Mucosa of rectum (tissue), 2 donors: ENCODE results near the gene CCL8.
"Not testable (repeated sequence)": the region's sequence is repeated elsewhere in the genome, so short reads cannot be mapped to it uniquely, and the experiment has no call there.

Experiments used
- H3K27ac ChIP-seq, 2 donors: one replicate each; pipeline ENCODE4 v1.7.0; 2013; ENCODE audit warnings: inconsistent platforms in 2 of 2, low read depth in 2 of 2, low read length in 2 of 2
- H3K27me3 ChIP-seq, 2 donors: one replicate each; pipeline ENCODE4 v1.7.0; 2013; ENCODE audit warnings: low read length in 2 of 2; ENCODE audit not compliant: control insufficient read depth in 2 of 2, insufficient read depth in 2 of 2
- H3K36me3 ChIP-seq, 2 donors: one replicate each; pipeline ENCODE4 v1.7.0; 2013; ENCODE audit warnings: low read length in 2 of 2; ENCODE audit not compliant: control insufficient read depth in 2 of 2, insufficient read depth in 2 of 2
- H3K4me1 ChIP-seq, 2 donors: one replicate each; pipeline ENCODE4 v1.7.0; 2013; ENCODE audit warnings: low read length in 2 of 2, mild to moderate bottlenecking in 1 of 2; ENCODE audit not compliant: control insufficient read depth in 2 of 2, insufficient read depth in 2 of 2
- H3K4me3 ChIP-seq, 2 donors: one replicate each; pipeline ENCODE4 v1.7.0; 2013; ENCODE audit warnings: low read length in 2 of 2
- H3K9ac ChIP-seq, 2 donors: one replicate each; pipeline ENCODE4 v1.7.0; 2013; ENCODE audit warnings: low read length in 2 of 2, low read depth in 1 of 2, mild to moderate bottlenecking in 1 of 2
- H3K9me3 ChIP-seq, 2 donors: one replicate each; pipeline ENCODE4 v1.7.0; 2013; ENCODE audit warnings: low read length in 2 of 2; ENCODE audit not compliant: control insufficient read depth in 2 of 2
- donor health status: healthy.
- donor health status: Normal muscosa, but diverticular disease.

Gene CCL8

GRCh38 chr17:34311291-34311690 lies 7.9 kb upstream of the CCL8 start:
- Histone ChIP-seq H3K27ac (no peak overlapping the region), H3K4me3 (no peak overlapping the region), H3K9me3 (no peaks in the 10 kb centered on the region), H3K36me3 (no peaks in the 10 kb centered on the region), H3K9ac (no peak overlapping the region), H3K27me3 (no peaks in the 10 kb centered on the region), H3K4me1 (no peaks in the 10 kb centered on the region)

- H3K9me3 ChIP-seq, result no peaks in the 10 kb centered on the region
- H3K27me3 ChIP-seq, result no peaks in the 10 kb centered on the region
- no peaks in the 10 kb centered on the region for H3K36me3 ChIP-seq
- no peak overlapping the region for H3K4me3 ChIP-seq
- no peak overlapping the region for H3K9ac ChIP-seq
- H3K4me1 ChIP-seq, result no peaks in the 10 kb centered on the region
- H3K27ac ChIP-seq, result peak overlapping the region in 1 of 2 donors; percentile 35
These were observed 7.2 kb upstream of the CCL8 start for GRCh38 chr17:34312080-34312479.

- Histone ChIP-seq H3K4me3 (no peak overlapping the region), H3K36me3 (no peaks in the 10 kb centered on the region), H3K9ac (no peak overlapping the region), H3K4me1 (no peaks in the 10 kb centered on the region), H3K9me3 (no peaks in the 10 kb centered on the region), H3K27me3 (no peaks in the 10 kb centered on the region), H3K27ac (peak overlapping the region; percentile 35 to 42)
These were observed 6.1 kb upstream of the CCL8 start for GRCh38 chr17:34313164-34313563.

- Histone ChIP-seq H3K4me1 (no peaks in the 10 kb centered on the region), H3K36me3 (no peaks in the 10 kb centered on the region), H3K4me3 (no peak overlapping the region), H3K27ac (peak overlapping the region; percentile 2 to 13), H3K9me3 (no peaks in the 10 kb centered on the region), H3K27me3 (no peaks in the 10 kb centered on the region), H3K9ac (no peak overlapping the region)
These were observed 5.0 kb upstream of the CCL8 start for GRCh38 chr17:34314279-34314678.

GRCh38 chr17:34318474-34318873 lies 761 bp upstream of the CCL8 start:
- Histone ChIP-seq H3K4me1 (no peaks in the 10 kb centered on the region), H3K4me3 (no peak overlapping the region)

GRCh38 chr17:34321964-34322363 lies 2.7 kb downstream of the CCL8 start:
- Histone ChIP-seq H3K9ac (no peak overlapping the region), H3K4me3 (no peak overlapping the region), H3K27ac (peak overlapping the region; percentile 32 to 47), H3K27me3 (no peaks in the 10 kb centered on the region), H3K4me1 (no peaks in the 10 kb centered on the region), H3K36me3 (no peaks in the 10 kb centered on the region), H3K9me3 (no peaks in the 10 kb centered on the region)

More at GRCh38 chr17:34318474-34318873, 761 bp upstream of the CCL8 start:
- H3K27ac ChIP-seq, result peak overlapping the region in 1 of 2 donors; percentile 25
- no peaks in the 10 kb centered on the region for H3K9me3 ChIP-seq
- H3K9ac ChIP-seq, result no peak overlapping the region
- H3K27me3 ChIP-seq, result no peaks in the 10 kb centered on the region
- H3K36me3 ChIP-seq, result no peaks in the 10 kb centered on the region

- H3K9ac ChIP-seq, H3K36me3 ChIP-seq, H3K4me3 ChIP-seq, H3K27ac ChIP-seq, H3K4me1 ChIP-seq, H3K27me3 ChIP-seq, H3K9me3 ChIP-seq: not testable (repeated sequence)
These were observed 8.3 kb downstream of the CCL8 start for GRCh38 chr17:34327580-34327979.

GRCh38 chr17:34337701-34338100 lies 18.5 kb downstream of the CCL8 start:
- no peak overlapping the region for H3K27ac ChIP-seq
- H3K9ac ChIP-seq, result no peak overlapping the region
- H3K4me3 ChIP-seq, result no peak overlapping the region
- H3K36me3 ChIP-seq, result no peaks in the 10 kb centered on the region
- no peaks in the 10 kb centered on the region for H3K27me3 ChIP-seq
- no peaks in the 10 kb centered on the region for H3K4me1 ChIP-seq
- H3K9me3 ChIP-seq, result no peaks in the 10 kb centered on the region

GRCh38 chr17:34339138-34339770 lies 20.0 kb downstream of the CCL8 start:
- Histone ChIP-seq H3K36me3 (no peaks in the 10 kb centered on the region), H3K9me3 (no peaks in the 10 kb centered on the region), H3K9ac (no peak overlapping the region), H3K4me1 (no peaks in the 10 kb centered on the region), H3K4me3 (no peak overlapping the region), H3K27me3 (no peaks in the 10 kb centered on the region), H3K27ac (no peak overlapping the region)

- H3K9me3 ChIP-seq, result no peaks in the 10 kb centered on the region
- no peaks in the 10 kb centered on the region for H3K27me3 ChIP-seq
- H3K4me1 ChIP-seq, result no peaks in the 10 kb centered on the region
- H3K4me3 ChIP-seq, result no peak overlapping the region
- H3K9ac ChIP-seq, result no peak overlapping the region
- no peaks in the 10 kb centered on the region for H3K36me3 ChIP-seq
- H3K27ac ChIP-seq, result no peak overlapping the region
These were observed 22.7 kb downstream of the CCL8 start for GRCh38 chr17:34341916-34342315.

- H3K9ac ChIP-seq, result no peak overlapping the region
- H3K4me3 ChIP-seq, result no peak overlapping the region
- H3K27me3 ChIP-seq, result no peaks in the 10 kb centered on the region
- no peaks in the 10 kb centered on the region for H3K36me3 ChIP-seq
- H3K9me3 ChIP-seq, result no peaks in the 10 kb centered on the region
- peaks cover 0 to 3% of the 10 kb centered on the region in 2 donors for H3K4me1 ChIP-seq
- no peak overlapping the region for H3K27ac ChIP-seq
These were observed 27.8 kb downstream of the CCL8 start for GRCh38 chr17:34347063-34347462.
